Measurements from ENCODE around the gene PRSS58.
A peak's percentile ranks its signal among the peaks of the same experiment; 100 is the strongest.

Gene PRSS58

GRCh38 chr7:142257958-142258357 is at the start of gene PRSS58:
TSS of gene PRSS58 (minus strand) at chr7:142258058. CDS start at chr7:142257707, 351 bp downstream.
- no peak for DNase-seq (ENCODE audit: low read depth, low spot score)

GRCh38 chr7:142307246-142307900 is 49.5 kb upstream of the PRSS58 start:
- DNase-seq (ENCODE audit: low read depth, low spot score): peak; percentile 24

GRCh38 chr7:142303650-142304049 is 45.8 kb upstream of the PRSS58 start:
- DNase-seq (ENCODE audit: low read depth, low spot score): peak; percentile 26

GRCh38 chr7:142301923-142302550 is 44.2 kb upstream of the PRSS58 start:
- DNase-seq (ENCODE audit: low read depth, low spot score): no peak

GRCh38 chr7:142301299-142301698 is 43.4 kb upstream of the PRSS58 start:
- DNase-seq (ENCODE audit: low read depth, low spot score): no peak

GRCh38 chr7:142300689-142301088 is 42.8 kb upstream of the PRSS58 start:
- DNase-seq (ENCODE audit: low read depth, low spot score): peak; percentile 61

GRCh38 chr7:142299237-142299781 is 41.5 kb upstream of the PRSS58 start:
- no peak for DNase-seq (ENCODE audit: low read depth, low spot score)

GRCh38 chr7:142298627-142299026 is 40.8 kb upstream of the PRSS58 start:
- DNase-seq (ENCODE audit: low read depth, low spot score): no peak

GRCh38 chr7:142298009-142298408 is 40.2 kb upstream of the PRSS58 start:
- peak; percentile 56 for DNase-seq (ENCODE audit: low read depth, low spot score)

GRCh38 chr7:142280263-142280662 is 22.4 kb upstream of the PRSS58 start:
- DNase-seq (ENCODE audit: low read depth, low spot score): no peak

- DNase-seq (ENCODE audit: low read depth, low spot score): no peak
Measured at GRCh38 chr7:142279601-142280000, 21.7 kb upstream of the PRSS58 start.

GRCh38 chr7:142275028-142275427 is 17.2 kb upstream of the PRSS58 start:
- DNase-seq (ENCODE audit: low read depth, low spot score): no peak

GRCh38 chr7:142272841-142273240 is 15.0 kb upstream of the PRSS58 start:
- DNase-seq (ENCODE audit: low read depth, low spot score): no peak

- no peak for DNase-seq (ENCODE audit: low read depth, low spot score)
Measured at GRCh38 chr7:142263598-142264380, 5.9 kb upstream of the PRSS58 start.

GRCh38 chr7:142250705-142251104 is 7.2 kb downstream of the PRSS58 start:
- peak; percentile 1 for DNase-seq (ENCODE audit: low read depth, low spot score)

GRCh38 chr7:142249918-142250317 is 7.9 kb downstream of the PRSS58 start:
- DNase-seq (ENCODE audit: low read depth, low spot score): no peak

- peak; percentile 14 for DNase-seq (ENCODE audit: low read depth, low spot score)
Measured at GRCh38 chr7:142248166-142249160, 9.4 kb downstream of the PRSS58 start.

- DNase-seq (ENCODE audit: low read depth, low spot score): no peak
Measured at GRCh38 chr7:142243823-142244222, 14.0 kb downstream of the PRSS58 start.

GRCh38 chr7:142240546-142240945 is 17.3 kb downstream of the PRSS58 start:
- DNase-seq (ENCODE audit: low read depth, low spot score): no peak

GRCh38 chr7:142231716-142232115 is 26.1 kb downstream of the PRSS58 start:
- peak; percentile 67 for DNase-seq (ENCODE audit: low read depth, low spot score)

GRCh38 chr7:142228537-142229104 is 29.2 kb downstream of the PRSS58 start:
- DNase-seq (ENCODE audit: low read depth, low spot score): no peak

Measured in ELF-1 (cell line).